GM23338 (cell line): ENCODE data around the gene CDHR3. TPM values are rescaled to one million over a fixed set of nuclear protein-coding genes. Genes with fewer than 3 reads are reported as not detected.

Experiments
- ATAC-seq: fragments of 200-7000 bp; cut with Tn5 transposase; 3 replicates; pipeline ENCODE4 v1.9.1; 2020
- DNase-seq: peaks from one replicate; pipeline ENCODE4 v3.0.0-alpha.2; 2015; ENCODE audit warnings: low spot score
- H2AFZ ChIP-seq: fragments of 200-600 bp; sonication (generic); 2 replicates; pipeline ENCODE4 v1.8.0; 2016; ENCODE audit warnings: antibody characterized with exemption, mild to moderate bottlenecking, moderate library complexity
- H3F3A ChIP-seq: fragments of 200-600 bp; sonication (generic); replicated peaks from 2 replicates; pipeline ENCODE4 v1.8.0; 2017; ENCODE audit warnings: antibody characterized with exemption, mixed run types, low read depth
- H3K27ac ChIP-seq: fragments of 200-600 bp; sonication (generic); 2 replicates; pipeline ENCODE4 v1.6.1; 2016; ENCODE audit warnings: low read depth
- H3K27me3 ChIP-seq: fragments of 200-600 bp; sonication (generic); 2 replicates; pipeline ENCODE4 v1.8.0; 2016; ENCODE audit warnings: mild to moderate bottlenecking, mixed run types, moderate library complexity; ENCODE audit not compliant: insufficient read depth
- H3K36me3 ChIP-seq: fragments of 200-600 bp; sonication (generic); 2 replicates; pipeline ENCODE4 v1.8.0; 2016; ENCODE audit warnings: mild to moderate bottlenecking; ENCODE audit not compliant: insufficient read depth
- H3K4me1 ChIP-seq: fragments of 200-600 bp; sonication (generic); 2 replicates; pipeline ENCODE4 v1.8.0; 2016; ENCODE audit warnings: mild to moderate bottlenecking, moderate library complexity; ENCODE audit not compliant: insufficient read depth
- H3K4me2 ChIP-seq: fragments of 200-600 bp; sonication (generic); 2 replicates; pipeline ENCODE4 v1.7.1; 2017; ENCODE audit warnings: mixed run types
- H3K4me3 ChIP-seq: fragments of 200-600 bp; sonication (generic); 2 replicates; pipeline ENCODE4 v1.6.1; 2016; ENCODE audit warnings: mixed run types
- H3K79me2 ChIP-seq: fragments of 200-600 bp; sonication (generic); replicated peaks from 2 replicates; pipeline ENCODE4 v1.8.0; 2017; ENCODE audit warnings: mild to moderate bottlenecking; ENCODE audit not compliant: insufficient read depth
- H3K9me2 ChIP-seq: fragments of 200-600 bp; sonication (generic); 2 replicates; pipeline ENCODE4 v1.8.0; 2017; ENCODE audit not compliant: insufficient read depth
- H4K20me1 ChIP-seq: fragments of 200-600 bp; sonication (generic); replicated peaks from 2 replicates; pipeline ENCODE4 v1.8.0; 2017; ENCODE audit warnings: mild to moderate bottlenecking; ENCODE audit not compliant: insufficient read depth
- H3K27ac Mint-ChIP-seq: 2 replicates; pipeline ENCODE4 v1.8.0; 2020; ENCODE audit warnings: inconsistent platforms, mild to moderate bottlenecking, moderate library complexity, mixed read lengths
- H3K27me3 Mint-ChIP-seq: 3 replicates; pipeline ENCODE4 v1.8.0; 2022; ENCODE audit warnings: low read depth, mild to moderate bottlenecking, moderate library complexity, mixed read lengths, inconsistent platforms; ENCODE audit not compliant: insufficient read depth, poor library complexity
- H3K36me3 Mint-ChIP-seq: 3 replicates; pipeline ENCODE4 v1.8.0; 2021; ENCODE audit warnings: low read depth, mild to moderate bottlenecking, inconsistent platforms, moderate library complexity, mixed read lengths
- H3K4me1 Mint-ChIP-seq: 3 replicates; pipeline ENCODE4 v1.8.0; 2020; ENCODE audit warnings: mild to moderate bottlenecking, inconsistent platforms, mixed read lengths
- H3K4me3 Mint-ChIP-seq: 3 replicates; pipeline ENCODE4 v1.8.0; 2021; ENCODE audit warnings: moderate library complexity, mild to moderate bottlenecking, inconsistent platforms, mixed read lengths
- H3K9me3 Mint-ChIP-seq: 3 replicates; pipeline ENCODE4 v1.8.0; 2020; ENCODE audit warnings: moderate library complexity, mild to moderate bottlenecking, inconsistent platforms, mixed read lengths
- CREB1 ChIP-seq: fragments of 250-450 bp; sonication (Bioruptor Pico); IDR thresholded peaks from 2 replicates; pipeline ENCODE4 v1.5.0; 2020; ENCODE audit warnings: low read depth, mild to moderate bottlenecking, moderate library complexity
- CTCF ChIP-seq, 2 experiments: fragments of 200-600 bp in 1 of 2; sonication (generic) in 1 of 2; conservative IDR thresholded peaks; 2 replicates each; pipeline versions ENCODE4 v1.5.1 to v1.6.1; 2016 to 2017; ENCODE audit warnings: antibody characterized with exemption in 2 of 2, low read depth in 2 of 2, mild to moderate bottlenecking in 2 of 2, moderate library complexity in 1 of 2
- EZH2 ChIP-seq: fragments of 200-600 bp; sonication (generic); IDR thresholded peaks from one replicate; pipeline ENCODE4 v1.8.0; 2017; ENCODE audit warnings: antibody characterized with exemption, mild to moderate bottlenecking, low read depth; ENCODE audit not compliant: unreplicated experiment
- EZH2phosphoT487 ChIP-seq: fragments of 200-600 bp; sonication (generic); IDR thresholded peaks from one replicate; pipeline ENCODE4 v1.8.1; 2018; ENCODE audit warnings: antibody characterized with exemption; ENCODE audit not compliant: unreplicated experiment
- JUNB ChIP-seq: IDR thresholded peaks from one replicate; pipeline ENCODE4 v1.6.1; 2016; ENCODE audit warnings: antibody characterized with exemption; ENCODE audit not compliant: unreplicated experiment
- NANOG ChIP-seq: IDR thresholded peaks from 2 replicates; pipeline ENCODE4 v1.6.1; 2016; ENCODE audit warnings: antibody characterized with exemption, borderline replicate concordance
- POLR2AphosphoS5 ChIP-seq: IDR thresholded peaks from 2 replicates; pipeline ENCODE4 v1.6.1; 2016; ENCODE audit warnings: antibody characterized with exemption, low read depth
- STAT1 ChIP-seq: IDR thresholded peaks from one replicate; pipeline ENCODE4 v1.6.1; 2016; ENCODE audit warnings: antibody characterized with exemption; ENCODE audit not compliant: unreplicated experiment
- ZNF114 ChIP-seq: fragments of 250-450 bp; sonication (Bioruptor Pico); IDR thresholded peaks from 2 replicates; pipeline ENCODE4 v1.5.0; 2020; ENCODE audit warnings: mild to moderate bottlenecking, moderate library complexity
- ZNF331 ChIP-seq: fragments of 250-450 bp; sonication (Bioruptor Pico); IDR thresholded peaks from 2 replicates; pipeline ENCODE4 v1.5.0; 2020; ENCODE audit warnings: low read depth, mild to moderate bottlenecking, moderate library complexity
- ZNF462 ChIP-seq: fragments of 250-450 bp; sonication (Bioruptor Pico); IDR thresholded peaks from 2 replicates; pipeline ENCODE4 v1.5.0; 2020; ENCODE audit warnings: mild to moderate bottlenecking, moderate library complexity
- polyA plus RNA-seq: library from polyadenylated mRNA; unstranded; fragments of >200 nt; fragmentation: Nextera tagmentation; extraction: Ambion mirVana; gene quantifications from 2 replicates; pipeline ENCODE4 v1.2.1, GENCODE V29; 2016
- total RNA-seq: library from RNA; depleted of rRNA; stranded (reverse); fragments of >200 nt; shearing (Covaris generic); gene quantifications from 2 replicates; pipeline ENCODE4 v1.2.3, GENCODE V29; 2014
- TF ChIP-seq, protein P1 (sequence below): IDR thresholded peaks from one replicate; pipeline ENCODE4 v1.6.1; 2018; ENCODE audit warnings: antibody characterized with exemption; ENCODE audit not compliant: unreplicated experiment
- TF ChIP-seq, protein P2 (sequence below): IDR thresholded peaks from 2 replicates; pipeline ENCODE4 v1.6.1; 2016; ENCODE audit warnings: antibody characterized with exemption

CDHR3 gene
- total and polyA plus RNA-seq, 2 experiments from 2014 or later = 5.1 to 12.2 TPM

- H3K27me3 ChIP-seq = no peaks in the 10 kb centered on the region
- H3K4me3 Mint-ChIP-seq = no peak overlapping the region
- peaks cover 13% of the 10 kb centered on the region for H3K9me3 Mint-ChIP-seq
- no peaks in the 10 kb centered on the region for H3F3A ChIP-seq
- H3K27ac ChIP-seq = no peak overlapping the region
- ATAC-seq (no peak), DNase-seq (no peak)
- H3K36me3 Mint-ChIP-seq = peaks cover 6% of the 10 kb centered on the region; the same call in 2 of the 3 replicates
- no peak overlapping the region for H3K27ac Mint-ChIP-seq
- H2AFZ ChIP-seq = no peak overlapping the region
- TF ChIP-seq POLR2AphosphoS5 (no peak), EZH2phosphoT487 (no peak), EZH2 (no peak), CTCF (conservative IDR thresholded peaks at IDR 0.05; ENCODE audit: low read depth in 2 of 2) (no peak), STAT1 (no peak), ZNF331 (CRISPR knock-in tag) (no peak), ZNF114 (CRISPR knock-in tag) (no peak), NANOG (no peak), CREB1 (CRISPR knock-in tag) (no peak), ZNF462 (CRISPR knock-in tag) (no peak), JUNB (no peak)
- TF ChIP-seq, protein P1, sequence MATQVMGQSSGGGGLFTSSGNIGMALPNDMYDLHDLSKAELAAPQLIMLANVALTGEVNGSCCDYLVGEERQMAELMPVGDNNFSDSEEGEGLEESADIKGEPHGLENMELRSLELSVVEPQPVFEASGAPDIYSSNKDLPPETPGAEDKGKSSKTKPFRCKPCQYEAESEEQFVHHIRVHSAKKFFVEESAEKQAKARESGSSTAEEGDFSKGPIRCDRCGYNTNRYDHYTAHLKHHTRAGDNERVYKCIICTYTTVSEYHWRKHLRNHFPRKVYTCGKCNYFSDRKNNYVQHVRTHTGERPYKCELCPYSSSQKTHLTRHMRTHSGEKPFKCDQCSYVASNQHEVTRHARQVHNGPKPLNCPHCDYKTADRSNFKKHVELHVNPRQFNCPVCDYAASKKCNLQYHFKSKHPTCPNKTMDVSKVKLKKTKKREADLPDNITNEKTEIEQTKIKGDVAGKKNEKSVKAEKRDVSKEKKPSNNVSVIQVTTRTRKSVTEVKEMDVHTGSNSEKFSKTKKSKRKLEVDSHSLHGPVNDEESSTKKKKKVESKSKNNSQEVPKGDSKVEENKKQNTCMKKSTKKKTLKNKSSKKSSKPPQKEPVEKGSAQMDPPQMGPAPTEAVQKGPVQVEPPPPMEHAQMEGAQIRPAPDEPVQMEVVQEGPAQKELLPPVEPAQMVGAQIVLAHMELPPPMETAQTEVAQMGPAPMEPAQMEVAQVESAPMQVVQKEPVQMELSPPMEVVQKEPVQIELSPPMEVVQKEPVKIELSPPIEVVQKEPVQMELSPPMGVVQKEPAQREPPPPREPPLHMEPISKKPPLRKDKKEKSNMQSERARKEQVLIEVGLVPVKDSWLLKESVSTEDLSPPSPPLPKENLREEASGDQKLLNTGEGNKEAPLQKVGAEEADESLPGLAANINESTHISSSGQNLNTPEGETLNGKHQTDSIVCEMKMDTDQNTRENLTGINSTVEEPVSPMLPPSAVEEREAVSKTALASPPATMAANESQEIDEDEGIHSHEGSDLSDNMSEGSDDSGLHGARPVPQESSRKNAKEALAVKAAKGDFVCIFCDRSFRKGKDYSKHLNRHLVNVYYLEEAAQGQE = no peak
- TF ChIP-seq, protein P2, sequence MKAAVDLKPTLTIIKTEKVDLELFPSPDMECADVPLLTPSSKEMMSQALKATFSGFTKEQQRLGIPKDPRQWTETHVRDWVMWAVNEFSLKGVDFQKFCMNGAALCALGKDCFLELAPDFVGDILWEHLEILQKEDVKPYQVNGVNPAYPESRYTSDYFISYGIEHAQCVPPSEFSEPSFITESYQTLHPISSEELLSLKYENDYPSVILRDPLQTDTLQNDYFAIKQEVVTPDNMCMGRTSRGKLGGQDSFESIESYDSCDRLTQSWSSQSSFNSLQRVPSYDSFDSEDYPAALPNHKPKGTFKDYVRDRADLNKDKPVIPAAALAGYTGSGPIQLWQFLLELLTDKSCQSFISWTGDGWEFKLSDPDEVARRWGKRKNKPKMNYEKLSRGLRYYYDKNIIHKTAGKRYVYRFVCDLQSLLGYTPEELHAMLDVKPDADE = no peak
- H3K4me3 ChIP-seq = no peak overlapping the region
- H3K4me2 ChIP-seq = no peak overlapping the region
- no peaks in the 10 kb centered on the region for H3K9me2 ChIP-seq
- no peaks in the 10 kb centered on the region for H3K36me3 ChIP-seq
- H3K79me2 ChIP-seq = no peaks in the 10 kb centered on the region
- H3K27me3 Mint-ChIP-seq = peaks cover 7% of the 10 kb centered on the region
- H4K20me1 ChIP-seq = no peaks in the 10 kb centered on the region
- 0 out of 3 replicates have a peak, but pooled peaks cover 2% of the 10 kb centered on the region for H3K4me1 Mint-ChIP-seq
- H3K4me1 ChIP-seq = no peaks in the 10 kb centered on the region
Measured at GRCh38 chr7:106049139-106049752, 86.2 kb downstream of the CDHR3 start.
